IPS-18c (cell line): Measurements from ENCODE around the gene PACS2.

Experiments used
- H3K4me3 ChIP-seq: 2 replicates; pipeline ENCODE4 v1.7.0; 2013; ENCODE audit warnings: low read depth, mild to moderate bottlenecking, low read length, moderate library complexity; ENCODE audit not compliant: insufficient read depth
- H3K9me3 ChIP-seq: one replicate; pipeline ENCODE4 v1.6.1; 2013; ENCODE audit warnings: mild to moderate bottlenecking, low read length, moderate library complexity; ENCODE audit not compliant: control insufficient read depth, insufficient read depth

PACS2 gene

GRCh38 chr14:105414456-105415371, 100.2 kb downstream of the PACS2 start:
- H3K4me3 ChIP-seq, result peak overlapping the region; percentile 63

GRCh38 chr14:105415481-105416428, 101.2 kb downstream of the PACS2 start:
- Histone ChIP-seq H3K9me3 (peaks cover 3% of the 10 kb centered on the region), H3K4me3 (no peak overlapping the region)

More at GRCh38 chr14:105414456-105415371, 100.2 kb downstream of the PACS2 start:
- peaks cover 3% of the 10 kb centered on the region for H3K9me3 ChIP-seq

GRCh38 chr14:105416671-105417070, 102.1 kb downstream of the PACS2 start:
- Histone ChIP-seq H3K4me3 (no peak overlapping the region), H3K9me3 (no peaks in the 10 kb centered on the region)

GRCh38 chr14:105417690-105418121, 103.2 kb downstream of the PACS2 start:
- Histone ChIP-seq H3K4me3 (no peak overlapping the region), H3K9me3 (no peaks in the 10 kb centered on the region)

GRCh38 chr14:105418269-105419194, 104.0 kb downstream of the PACS2 start:
- H3K4me3 ChIP-seq, result peak overlapping the region; percentile 74
- H3K9me3 ChIP-seq, result no peaks in the 10 kb centered on the region

- Histone ChIP-seq H3K4me3 (peak within 1 kb of the TSS; percentile 74), H3K9me3 (no peaks in the 10 kb centered on the region)
Observed at GRCh38 chr14:105419195-105420091, 104.9 kb downstream of the PACS2 start, which contains the start of gene MTA1. MTA1 (plus strand) TSS chr14:105419827; CDS start chr14:105420036, 209 bp downstream.

GRCh38 chr14:105420101-105420973, 105.8 kb downstream of the PACS2 start:
- peak overlapping the region; percentile 69 for H3K4me3 ChIP-seq
- H3K9me3 ChIP-seq, result no peaks in the 10 kb centered on the region

GRCh38 chr14:105420974-105421674, 106.6 kb downstream of the PACS2 start:
- H3K9me3 ChIP-seq, result no peaks in the 10 kb centered on the region
- peak overlapping the region; percentile 69 for H3K4me3 ChIP-seq

GRCh38 chr14:105421723-105422615, 107.4 kb downstream of the PACS2 start:
- Histone ChIP-seq H3K9me3 (no peaks in the 10 kb centered on the region), H3K4me3 (no peak overlapping the region; the same call in 1 of the 2 replicates)

- Histone ChIP-seq H3K9me3 (no peaks in the 10 kb centered on the region), H3K4me3 (peak overlapping the region; percentile 1; the same call in 1 of the 2 replicates)
Observed at GRCh38 chr14:105422695-105423487, 108.3 kb downstream of the PACS2 start.

GRCh38 chr14:105423488-105424195, 109.1 kb downstream of the PACS2 start:
- no peak overlapping the region for H3K4me3 ChIP-seq

GRCh38 chr14:105424861-105425260, 110.3 kb downstream of the PACS2 start:
- Histone ChIP-seq H3K4me3 (no peak overlapping the region), H3K9me3 (no peaks in the 10 kb centered on the region)

More at GRCh38 chr14:105423488-105424195, 109.1 kb downstream of the PACS2 start:
- no peaks in the 10 kb centered on the region for H3K9me3 ChIP-seq
